HS-5 (cell line): ENCODE results near the gene AGAP1.
A peak's percentile ranks its signal among the peaks of the same experiment; 100 is the strongest.
"Not testable (repeated sequence)": the region's sequence is repeated elsewhere in the genome, so short reads cannot be mapped to it uniquely, and the experiment has no call there.

Experiments
- DNase-seq: peaks from one replicate; pipeline ENCODE4 v3.0.0-alpha.2; 2012; ENCODE audit warnings: low read depth

Gene AGAP1

GRCh38 chr2:236073867-236074655 lies 580.2 kb downstream of the AGAP1 start:
- no peak for DNase-seq

- DNase-seq = no peak
Observed at GRCh38 chr2:236075802-236076201, 582.0 kb downstream of the AGAP1 start.

GRCh38 chr2:236078297-236079255 lies 584.7 kb downstream of the AGAP1 start:
- DNase-seq = peak; percentile 79

- DNase-seq = no peak
Observed at GRCh38 chr2:236080412-236080811, 586.6 kb downstream of the AGAP1 start.

- no peak for DNase-seq
Observed at GRCh38 chr2:236081171-236081570, 587.3 kb downstream of the AGAP1 start.

- DNase-seq = no peak
Observed at GRCh38 chr2:236082061-236082460, 588.2 kb downstream of the AGAP1 start.

- DNase-seq = no peak
Observed at GRCh38 chr2:236083934-236084333, 590.1 kb downstream of the AGAP1 start.

- no peak for DNase-seq
Observed at GRCh38 chr2:236085211-236085610, 591.4 kb downstream of the AGAP1 start.

GRCh38 chr2:236085647-236086046 lies 591.8 kb downstream of the AGAP1 start:
- no peak for DNase-seq

GRCh38 chr2:236086403-236086970 lies 592.6 kb downstream of the AGAP1 start:
- DNase-seq = no peak

GRCh38 chr2:236086971-236087465 lies 593.2 kb downstream of the AGAP1 start:
- no peak for DNase-seq

GRCh38 chr2:236088368-236089057 lies 594.7 kb downstream of the AGAP1 start:
- no peak for DNase-seq

- DNase-seq = no peak
Observed at GRCh38 chr2:236089271-236090026, 595.6 kb downstream of the AGAP1 start.

- no peak for DNase-seq
Observed at GRCh38 chr2:236090027-236090382, 596.2 kb downstream of the AGAP1 start.

- not testable (repeated sequence) for DNase-seq
Observed at GRCh38 chr2:236090826-236091225, 597.0 kb downstream of the AGAP1 start.

GRCh38 chr2:236092714-236093113 lies 598.9 kb downstream of the AGAP1 start:
- DNase-seq = no peak

- no peak for DNase-seq
Observed at GRCh38 chr2:236093134-236093533, 599.3 kb downstream of the AGAP1 start.

GRCh38 chr2:236095504-236095903 lies 601.7 kb downstream of the AGAP1 start:
- no peak for DNase-seq

GRCh38 chr2:236101311-236101950 lies 607.6 kb downstream of the AGAP1 start:
- no peak for DNase-seq

GRCh38 chr2:236102971-236103370 lies 609.1 kb downstream of the AGAP1 start:
- DNase-seq = no peak

- no peak for DNase-seq
Observed at GRCh38 chr2:236103981-236104380, 610.1 kb downstream of the AGAP1 start.
